Activated CD4-positive, CD25-positive, alpha-beta regulatory T cell treated with anti-CD3 and anti-CD28 coated beads, Interleukin-2, amount 50 U/mL, for 16 hours (primary cell): ENCODE data around the gene RPTOR.

Experiments used
- DNase-seq: peaks from one replicate; pipeline ENCODE4 v3.0.0-alpha.2; 2020; ENCODE audit warnings: low read depth, low spot score

The RPTOR gene

GRCh38 chr17:80976701-80977100, 432.1 kb downstream of the RPTOR start:
- no peak for DNase-seq

GRCh38 chr17:80977172-80977571, 432.5 kb downstream of the RPTOR start:
- no peak for DNase-seq

- DNase-seq: no peak
Measured at GRCh38 chr17:80978499-80979497, 434.2 kb downstream of the RPTOR start.

- no peak for DNase-seq
Measured at GRCh38 chr17:80979547-80980378, 435.1 kb downstream of the RPTOR start.

- DNase-seq: no peak
Measured at GRCh38 chr17:80980397-80981061, 435.9 kb downstream of the RPTOR start.

GRCh38 chr17:80981062-80981902, 436.6 kb downstream of the RPTOR start:
- no peak for DNase-seq

- DNase-seq: no peak
Measured at GRCh38 chr17:80981929-80982425, 437.3 kb downstream of the RPTOR start.

- DNase-seq: no peak
Measured at GRCh38 chr17:80982426-80982974, 437.9 kb downstream of the RPTOR start.

- no peak for DNase-seq
Measured at GRCh38 chr17:80983545-80983944, 438.9 kb downstream of the RPTOR start.

GRCh38 chr17:80984749-80985148, 440.1 kb downstream of the RPTOR start:
- DNase-seq: no peak

GRCh38 chr17:80986046-80986445, 441.4 kb downstream of the RPTOR start:
- DNase-seq: no peak

- no peak for DNase-seq
Measured at GRCh38 chr17:80986816-80987475, 442.3 kb downstream of the RPTOR start.

GRCh38 chr17:80987941-80988461, 443.4 kb downstream of the RPTOR start:
- no peak for DNase-seq

- DNase-seq: no peak
Measured at GRCh38 chr17:80989586-80989913, 444.9 kb downstream of the RPTOR start.

GRCh38 chr17:80990921-80991644, 446.4 kb downstream of the RPTOR start:
- no peak for DNase-seq

GRCh38 chr17:80991645-80992076, 447.0 kb downstream of the RPTOR start, which contains the start of gene CHMP6:
Gene CHMP6, plus strand, starts transcription at chr17:80991841. Its CDS starts 78 bp downstream, at chr17:80991919.
- peak; percentile 40 for DNase-seq

GRCh38 chr17:80992077-80992947, 447.7 kb downstream of the RPTOR start:
- DNase-seq: no peak
